NB4 (cell line): ENCODE data around the gene ST6GALNAC3.

Experiments
- MAX ChIP-seq: IDR thresholded peaks from 2 replicates; pipeline ENCODE4 v1.6.1; 2011; ENCODE audit warnings: low read depth, low read length
- MYC ChIP-seq: IDR thresholded peaks from 2 replicates; pipeline ENCODE4 v1.6.1; 2011; ENCODE audit warnings: low read depth, low read length
- POLR2A ChIP-seq: IDR thresholded peaks from 2 replicates; pipeline ENCODE4 v1.6.1; 2011; ENCODE audit warnings: mild to moderate bottlenecking; ENCODE audit not compliant: insufficient read length; ENCODE audit errors: extremely low read depth
- TF ChIP-seq, protein P1 (sequence below): IDR thresholded peaks from one replicate; pipeline ENCODE4 v1.5.1; 2012; ENCODE audit warnings: low read depth, low read length

DNA sequence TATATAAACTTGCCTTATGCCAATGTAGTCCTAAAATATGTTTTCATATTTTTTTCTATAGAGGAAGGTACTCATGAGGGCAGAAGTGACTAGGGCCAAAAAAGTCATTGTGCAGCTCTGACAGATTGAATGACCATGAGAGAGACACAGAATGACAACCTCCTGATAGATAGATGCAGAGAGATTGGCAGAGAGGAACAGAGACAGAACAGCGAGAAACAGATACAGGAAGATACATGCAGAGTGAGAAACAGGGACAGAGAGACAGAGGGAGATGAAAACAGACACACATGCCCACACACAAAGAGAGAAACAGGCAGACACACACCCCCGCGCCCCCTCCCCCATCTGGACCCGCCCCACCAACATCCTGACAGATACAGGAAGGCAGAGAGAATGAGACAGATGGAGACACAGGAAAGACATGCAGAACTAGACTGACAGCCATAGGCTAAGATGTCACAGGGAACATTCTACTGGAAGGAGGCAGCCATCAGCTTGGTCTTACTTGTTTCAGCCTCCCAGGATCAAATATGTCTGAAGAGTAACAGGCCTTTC, 211.1 kb downstream of the ST6GALNAC3 start:
- TF ChIP-seq POLR2A, result no peak
- TF ChIP-seq, protein P1, sequence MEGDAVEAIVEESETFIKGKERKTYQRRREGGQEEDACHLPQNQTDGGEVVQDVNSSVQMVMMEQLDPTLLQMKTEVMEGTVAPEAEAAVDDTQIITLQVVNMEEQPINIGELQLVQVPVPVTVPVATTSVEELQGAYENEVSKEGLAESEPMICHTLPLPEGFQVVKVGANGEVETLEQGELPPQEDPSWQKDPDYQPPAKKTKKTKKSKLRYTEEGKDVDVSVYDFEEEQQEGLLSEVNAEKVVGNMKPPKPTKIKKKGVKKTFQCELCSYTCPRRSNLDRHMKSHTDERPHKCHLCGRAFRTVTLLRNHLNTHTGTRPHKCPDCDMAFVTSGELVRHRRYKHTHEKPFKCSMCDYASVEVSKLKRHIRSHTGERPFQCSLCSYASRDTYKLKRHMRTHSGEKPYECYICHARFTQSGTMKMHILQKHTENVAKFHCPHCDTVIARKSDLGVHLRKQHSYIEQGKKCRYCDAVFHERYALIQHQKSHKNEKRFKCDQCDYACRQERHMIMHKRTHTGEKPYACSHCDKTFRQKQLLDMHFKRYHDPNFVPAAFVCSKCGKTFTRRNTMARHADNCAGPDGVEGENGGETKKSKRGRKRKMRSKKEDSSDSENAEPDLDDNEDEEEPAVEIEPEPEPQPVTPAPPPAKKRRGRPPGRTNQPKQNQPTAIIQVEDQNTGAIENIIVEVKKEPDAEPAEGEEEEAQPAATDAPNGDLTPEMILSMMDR, result no peak
- no peak for TF ChIP-seq MAX
- no peak for TF ChIP-seq MYC
